Fibroblast of skin of right biceps (primary cell): ENCODE data around the gene CLDN2.
"Not testable (repeated sequence)": the region's sequence is repeated elsewhere in the genome, so short reads cannot be mapped to it uniquely, and the experiment has no call there.

Experiments used
- DNase-seq: peaks from one replicate; pipeline ENCODE4 v3.0.0-alpha.2; 2013

The CLDN2 gene

GRCh38 chrX:106919932-106920452 lies at the start of gene CLDN2:
Gene CLDN2 (plus strand): TSS chrX:106920402. CDS start chrX:106928229, 7,827 bp downstream.
- no peak for DNase-seq

GRCh38 chrX:106872796-106873195 lies 47.4 kb upstream of the CLDN2 start:
- DNase-seq, result not testable (repeated sequence)

- DNase-seq, result peak; percentile 7
Measured at GRCh38 chrX:106874075-106874474, 46.1 kb upstream of the CLDN2 start.

- DNase-seq, result no peak
Measured at GRCh38 chrX:106875151-106875550, 45.1 kb upstream of the CLDN2 start.

- no peak for DNase-seq
Measured at GRCh38 chrX:106889468-106889867, 30.7 kb upstream of the CLDN2 start.

GRCh38 chrX:106891762-106892460 lies 28.3 kb upstream of the CLDN2 start:
- no peak for DNase-seq

- peak; percentile 67 for DNase-seq
Measured at GRCh38 chrX:106894392-106894909, 25.8 kb upstream of the CLDN2 start.

- DNase-seq, result peak; percentile 78
Measured at GRCh38 chrX:106894978-106895452, 25.2 kb upstream of the CLDN2 start.

GRCh38 chrX:106897259-106897658 lies 22.9 kb upstream of the CLDN2 start:
- peak; percentile 51 for DNase-seq

- DNase-seq, result peak; percentile 37
Measured at GRCh38 chrX:106898462-106898861, 21.7 kb upstream of the CLDN2 start.

- peak; percentile 0 for DNase-seq
Measured at GRCh38 chrX:106899276-106899675, 20.9 kb upstream of the CLDN2 start.

GRCh38 chrX:106899841-106900240 lies 20.4 kb upstream of the CLDN2 start:
- peak; percentile 0 for DNase-seq

- no peak for DNase-seq
Measured at GRCh38 chrX:106901341-106901740, 18.9 kb upstream of the CLDN2 start.

GRCh38 chrX:106901781-106902219 lies 18.4 kb upstream of the CLDN2 start:
- no peak for DNase-seq

GRCh38 chrX:106902684-106903083 lies 17.5 kb upstream of the CLDN2 start:
- DNase-seq, result no peak

- no peak for DNase-seq
Measured at GRCh38 chrX:106903291-106903824, 16.8 kb upstream of the CLDN2 start, which contains the start of gene RIPPLY1. Gene RIPPLY1 (minus strand): TSS chrX:106903341. CDS start chrX:106903287, 54 bp downstream.

- no peak for DNase-seq
Measured at GRCh38 chrX:106903856-106904528, 16.2 kb upstream of the CLDN2 start.

- DNase-seq, result no peak
Measured at GRCh38 chrX:106905064-106905708, 15.0 kb upstream of the CLDN2 start.

- peak; percentile 2 for DNase-seq
Measured at GRCh38 chrX:106906361-106906760, 13.8 kb upstream of the CLDN2 start.

GRCh38 chrX:106912864-106913263 lies 7.3 kb upstream of the CLDN2 start:
- no peak for DNase-seq

GRCh38 chrX:106917830-106918500 lies 2.2 kb upstream of the CLDN2 start:
- DNase-seq, result peak; percentile 74

- DNase-seq, result no peak
Measured at GRCh38 chrX:106921637-106922036, 1.4 kb downstream of the CLDN2 start.
